Effector CD8-positive, alpha-beta T cell (primary cell): ENCODE results near the gene NARS2.
"Not testable (repeated sequence)": the region's sequence is repeated elsewhere in the genome, so short reads cannot be mapped to it uniquely, and the experiment has no call there.

ENCODE experiments used
- DNase-seq: peaks from one replicate; lab custom pipeline; 2025; lab: John Stamatoyannopoulos, UW

The NARS2 gene

DNA sequence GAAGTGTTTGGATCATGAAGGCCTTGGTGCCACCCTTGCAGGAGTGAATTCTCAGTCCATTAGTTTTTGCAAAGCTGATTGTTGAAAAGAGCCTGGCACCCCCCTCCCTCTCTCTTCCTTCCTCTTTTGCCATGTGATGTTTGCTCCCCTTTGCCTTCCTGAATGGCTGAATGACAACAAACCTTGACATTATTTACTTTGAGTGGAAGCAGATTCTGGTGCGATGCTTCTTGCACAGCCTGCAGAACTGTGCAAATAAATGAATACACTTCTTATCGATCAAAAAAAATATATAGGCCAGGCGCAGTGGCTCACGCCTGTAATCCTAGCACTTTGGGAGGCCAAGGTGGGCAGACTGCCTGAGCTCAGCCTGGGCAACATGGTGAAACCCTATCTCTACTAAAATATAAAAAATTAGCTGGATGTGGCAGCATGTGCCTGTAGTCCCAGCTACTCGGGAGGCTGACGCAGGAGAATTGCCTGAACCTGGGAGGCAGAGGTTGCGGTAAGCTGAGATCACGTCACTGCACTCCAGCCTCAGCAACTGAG lies 2.0 kb upstream of the NARS2 start:
- no peak for DNase-seq

DNA sequence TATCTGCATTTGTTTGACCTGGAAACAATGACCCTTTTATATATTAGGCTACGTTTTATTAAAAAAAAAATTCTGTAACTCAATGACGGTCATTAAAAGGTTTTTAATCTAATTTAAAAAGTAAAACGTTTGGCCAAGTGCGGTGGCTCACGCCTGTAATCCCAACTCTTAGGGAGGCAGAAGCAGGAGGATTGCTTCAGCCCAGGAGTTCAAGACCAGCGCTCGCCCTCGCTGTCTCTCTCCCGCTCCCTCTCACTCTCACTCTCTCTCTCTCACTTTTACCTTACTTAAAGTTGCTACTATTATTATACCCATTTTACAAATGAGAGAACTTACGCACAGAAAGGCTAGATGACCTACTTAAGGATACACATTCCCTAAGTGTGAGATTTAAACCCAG lies 814 bp upstream of the NARS2 start:
- DNase-seq = no peak

DNA sequence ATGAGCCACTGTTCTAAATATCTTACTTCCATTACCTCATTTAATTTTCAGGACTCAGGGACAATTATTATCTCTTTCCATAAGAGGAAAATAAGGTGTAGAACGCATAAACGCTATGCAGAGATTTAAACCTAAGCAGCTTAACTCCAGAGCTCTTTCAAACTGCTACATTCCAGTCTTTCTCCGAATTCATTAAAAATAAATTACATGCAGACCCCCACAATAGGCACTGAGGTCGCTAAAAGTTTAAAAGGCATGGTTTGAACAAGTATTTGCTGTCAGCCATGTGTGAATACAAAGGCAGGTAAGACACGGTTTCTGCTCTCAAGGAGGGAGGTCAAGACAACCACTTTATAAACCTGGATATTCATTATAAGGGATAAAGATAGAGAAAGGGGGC lies 983 bp downstream of the NARS2 start:
- DNase-seq = no peak

DNA sequence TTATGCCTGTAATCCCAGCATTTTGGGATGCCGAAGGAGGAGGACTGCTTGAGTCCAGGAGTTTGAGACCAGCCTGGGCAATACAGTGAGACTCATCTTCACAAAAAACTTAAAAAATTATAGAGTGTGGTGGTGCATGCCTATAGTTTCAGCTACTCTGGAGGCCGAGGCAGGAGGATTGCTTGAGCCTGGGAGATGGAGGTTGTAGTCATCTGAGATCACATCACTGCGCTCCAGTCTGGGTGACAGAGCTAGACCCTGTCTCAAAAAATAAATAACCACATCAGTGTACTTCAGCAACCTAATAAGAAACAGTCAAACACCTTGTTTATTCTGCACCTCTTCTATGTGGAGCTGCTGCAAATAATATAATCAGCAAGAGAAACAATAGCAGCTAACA lies 1.4 kb downstream of the NARS2 start:
- DNase-seq = no peak

DNA sequence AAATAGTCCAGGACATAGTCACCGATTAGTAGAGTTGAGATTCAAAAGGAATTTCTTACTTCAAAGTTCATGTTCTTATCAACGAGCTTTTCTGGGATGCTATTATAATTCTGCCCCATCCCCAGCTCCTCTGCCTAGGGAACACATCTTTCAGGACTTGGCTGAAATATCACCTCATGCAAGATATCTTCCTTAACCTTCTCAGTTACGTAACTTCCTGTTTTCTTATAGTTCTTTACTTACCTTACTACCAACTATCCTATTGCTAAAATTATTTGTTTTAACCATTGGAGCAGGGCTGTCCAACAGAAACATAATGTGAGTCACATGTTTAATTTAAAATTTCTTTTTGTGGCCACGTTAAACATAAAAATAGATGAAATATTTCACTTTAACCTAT lies 2.3 kb downstream of the NARS2 start:
- DNase-seq = no peak

DNA sequence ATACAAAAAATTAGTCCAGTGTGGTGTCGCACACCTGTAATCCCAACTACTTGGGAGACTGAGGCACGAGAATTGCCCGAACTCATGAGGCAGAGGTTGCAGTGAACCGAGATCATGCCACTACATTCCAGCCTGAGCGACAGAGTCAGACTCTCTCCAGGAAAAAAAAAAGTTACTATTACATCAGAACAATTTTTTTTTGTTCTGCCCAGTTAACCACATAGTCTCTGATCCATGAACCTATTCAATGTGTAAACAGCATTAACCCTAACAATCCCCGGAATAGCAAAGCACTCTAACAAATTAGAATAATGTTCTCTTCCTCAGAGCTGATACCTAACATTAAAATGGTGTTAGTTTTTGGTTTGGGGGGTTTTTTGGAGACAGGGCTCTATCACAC lies 4.6 kb downstream of the NARS2 start:
- no peak for DNase-seq

DNA sequence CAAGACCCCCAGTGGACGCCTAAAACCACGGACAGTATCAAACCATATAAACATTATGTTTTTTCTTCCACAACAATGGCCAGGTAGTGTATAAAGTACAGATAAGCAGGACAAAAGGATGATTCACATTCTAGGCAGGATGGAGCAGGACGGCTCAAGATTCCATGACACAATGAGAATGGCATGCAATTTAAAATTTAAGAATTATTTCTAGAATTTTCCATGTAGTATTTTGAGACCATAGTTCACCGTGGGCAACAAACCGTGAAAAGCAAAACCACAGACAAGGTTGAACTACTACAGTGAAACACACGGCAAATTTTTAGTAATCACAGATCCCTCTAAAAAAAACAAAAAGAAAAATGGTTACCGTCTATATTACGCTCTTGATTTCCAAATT lies 7.5 kb downstream of the NARS2 start:
- DNase-seq = no peak

DNA sequence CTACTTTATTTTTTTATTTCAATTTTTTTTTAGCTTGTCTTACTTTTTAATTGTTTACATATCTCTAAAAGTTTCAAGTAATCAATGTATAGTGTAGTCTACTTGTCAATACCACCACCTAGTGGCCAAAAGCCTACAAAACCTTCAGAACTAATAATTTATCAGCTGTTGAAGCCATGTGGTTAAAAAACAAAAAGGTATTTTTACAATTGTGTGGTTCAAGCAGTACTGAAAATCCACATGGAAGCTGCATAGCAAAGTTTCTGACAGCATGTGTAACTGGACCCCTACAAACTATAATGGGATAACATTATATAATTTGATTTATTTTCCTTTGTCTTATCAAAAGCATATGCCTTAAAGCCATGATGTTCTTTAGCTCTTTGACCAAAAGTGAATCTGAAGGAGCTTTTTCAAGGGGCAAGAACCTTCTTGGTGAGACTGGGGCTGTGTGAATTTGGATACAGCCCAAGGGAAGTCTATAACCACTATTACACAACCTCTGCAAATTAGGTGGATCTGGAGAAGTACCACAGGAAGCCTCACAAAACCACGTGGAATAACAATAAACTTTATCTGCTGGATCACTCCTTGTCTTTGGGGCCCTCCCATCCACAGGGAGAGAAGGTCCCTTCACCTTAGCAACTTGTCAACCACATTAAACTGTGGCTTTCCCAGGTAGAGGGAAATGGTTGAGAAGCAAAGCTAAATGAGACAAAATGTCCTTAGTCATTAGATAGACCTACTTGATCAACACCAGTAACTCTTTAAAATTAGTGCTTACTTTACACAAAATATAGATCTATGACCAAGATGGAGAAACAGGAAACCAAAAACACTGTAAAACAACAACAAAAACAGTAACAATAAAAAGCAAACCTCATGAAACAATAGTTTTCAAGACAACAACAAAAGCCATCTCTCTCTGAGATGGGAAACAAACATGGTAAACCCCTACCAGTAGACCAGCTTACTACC lies 9.9 kb downstream of the NARS2 start:
- no peak for DNase-seq

DNA sequence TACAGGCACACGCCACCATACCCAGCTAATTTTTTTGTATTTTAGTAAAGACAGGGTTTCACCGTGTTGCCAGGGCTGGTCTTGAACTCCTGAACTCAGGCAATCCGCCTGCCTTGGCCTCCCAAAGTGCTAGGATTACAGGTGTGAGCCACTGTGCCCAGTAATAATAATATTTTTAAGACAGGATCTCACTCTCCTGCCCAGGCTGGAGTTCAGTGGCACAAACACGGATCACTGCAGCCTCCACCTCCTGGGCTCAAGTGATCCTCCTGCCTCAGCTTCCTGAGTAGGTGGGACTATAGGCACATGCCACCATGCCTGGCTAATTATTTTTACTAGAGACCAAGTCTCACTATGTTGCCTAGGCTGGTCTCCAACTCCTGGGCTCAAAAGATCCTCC lies 10.6 kb downstream of the NARS2 start:
- not testable (repeated sequence) for DNase-seq

DNA sequence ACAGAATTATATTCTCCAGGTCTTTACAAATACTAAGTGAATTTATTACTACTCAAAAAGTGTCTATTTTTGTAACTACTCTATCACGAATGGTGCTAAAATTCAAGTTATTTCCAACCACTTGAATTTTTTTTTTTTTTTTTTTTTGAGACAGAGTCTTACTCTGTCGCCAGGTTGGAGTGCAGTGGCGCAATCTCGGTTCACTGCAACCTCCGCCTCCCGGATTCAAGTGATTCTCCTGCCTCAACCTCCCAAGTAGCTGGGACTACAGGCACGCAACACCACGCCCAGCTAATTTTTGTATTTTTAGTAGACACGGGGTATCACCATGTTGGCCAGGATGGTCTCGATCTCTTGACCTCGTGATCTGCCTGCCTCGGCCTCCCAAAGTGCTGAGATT lies 11.6 kb downstream of the NARS2 start:
- DNase-seq = not testable (repeated sequence)

DNA sequence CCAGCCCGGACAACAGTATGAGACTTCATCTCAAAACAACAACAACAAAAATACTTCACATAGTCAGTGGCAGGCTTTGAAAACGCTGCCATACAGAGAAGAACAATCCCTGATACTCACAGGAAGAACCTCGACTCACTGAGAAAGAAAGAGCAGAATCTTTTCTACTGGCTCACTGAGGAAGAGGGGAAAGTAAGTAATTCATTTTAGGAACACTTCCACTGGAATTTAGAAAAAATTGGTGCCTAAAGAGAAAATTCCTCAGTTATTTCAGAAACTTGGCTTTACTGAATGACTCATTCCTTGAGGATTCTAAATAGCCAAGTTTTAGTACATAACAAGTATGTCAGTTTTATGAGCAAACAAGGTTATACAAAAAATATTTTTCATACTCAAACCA lies 12.3 kb downstream of the NARS2 start:
- no peak for DNase-seq

DNA sequence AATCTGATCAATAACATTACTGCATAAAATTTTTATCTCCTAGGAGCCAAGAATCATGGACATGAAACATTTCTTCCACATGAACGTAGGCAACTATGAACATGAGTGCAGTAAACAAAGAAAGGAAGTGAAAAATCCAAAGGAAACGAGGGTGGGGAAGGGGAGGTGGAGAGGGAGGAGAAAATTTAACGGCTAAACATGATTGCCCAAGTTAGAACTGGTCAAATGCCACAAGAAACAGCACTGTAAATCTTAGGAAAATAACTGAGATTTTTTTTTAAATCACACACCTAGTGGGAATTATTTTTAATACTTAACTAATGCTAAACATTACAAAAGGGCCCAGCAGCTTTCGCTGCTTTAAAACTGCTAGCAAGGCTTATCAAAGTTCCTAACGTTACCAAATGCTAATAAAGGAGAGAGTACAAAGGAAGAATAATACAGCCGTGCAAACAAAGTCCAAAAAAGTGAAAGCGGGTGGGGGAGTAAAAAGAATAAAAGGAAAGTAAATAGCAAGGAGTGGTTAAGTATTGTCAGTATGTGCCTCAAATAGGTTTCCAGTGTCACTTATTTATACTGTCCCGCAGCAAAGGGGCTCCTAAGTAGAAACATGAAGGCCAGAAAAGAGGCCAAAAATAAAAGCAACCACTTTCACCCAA lies 13.7 kb downstream of the NARS2 start:
- DNase-seq = no peak

DNA sequence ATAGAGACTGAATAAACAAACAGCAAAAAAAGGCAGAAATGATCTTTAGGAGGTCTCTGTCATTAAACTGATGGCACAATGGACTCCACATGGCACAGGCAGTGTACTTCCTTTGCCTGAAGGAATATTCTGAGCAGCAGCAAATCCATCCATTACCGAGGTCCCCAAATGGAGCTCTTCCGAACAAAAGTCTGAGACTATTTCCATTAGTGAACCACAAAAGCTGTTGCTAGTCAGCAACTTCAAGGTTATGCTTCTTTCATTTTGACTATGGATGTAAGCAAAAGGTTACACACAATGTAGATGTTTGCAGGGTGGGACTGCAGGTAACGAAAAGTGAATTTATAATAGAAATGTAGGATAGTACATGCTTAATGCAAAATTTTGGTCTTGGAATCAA lies 14.5 kb downstream of the NARS2 start:
- DNase-seq = no peak

DNA sequence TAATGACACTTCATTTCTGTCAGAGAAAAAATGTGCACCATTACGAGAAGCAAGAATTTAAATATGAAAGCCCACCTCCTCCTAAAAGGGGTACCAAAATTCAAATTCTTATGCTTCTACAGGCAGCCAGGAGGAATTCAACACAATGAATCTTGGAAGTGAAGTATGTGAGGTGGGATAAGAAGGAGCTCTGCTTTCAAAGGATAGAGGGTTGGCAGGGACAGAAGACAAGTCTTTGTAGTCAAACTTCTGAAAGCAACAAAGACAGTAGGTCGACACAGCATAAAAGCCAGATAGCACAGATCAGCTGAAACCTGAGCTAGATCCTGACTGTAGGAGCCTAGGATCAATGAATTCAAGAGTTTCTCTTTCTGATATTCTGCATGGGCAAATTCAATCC lies 17.4 kb downstream of the NARS2 start:
- no peak for DNase-seq

DNA sequence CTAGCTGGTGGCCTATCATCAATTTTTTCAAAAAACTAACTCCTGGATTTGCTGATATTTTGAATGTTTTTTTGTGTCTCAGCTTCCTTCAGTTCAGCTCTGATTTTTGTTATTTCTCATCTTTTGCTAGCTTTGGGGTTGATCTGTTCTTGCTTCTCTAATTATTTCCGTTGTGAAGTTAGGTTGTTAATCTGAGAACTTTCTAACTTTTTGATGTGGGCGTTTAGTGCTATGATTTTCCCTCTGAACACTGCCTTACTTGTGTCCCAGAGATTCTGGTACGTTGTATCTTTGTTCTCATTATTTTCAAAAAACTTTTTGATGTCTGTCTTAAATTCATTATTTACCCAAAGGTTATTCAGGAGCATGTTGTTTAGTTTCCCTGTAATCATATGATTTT lies 19.1 kb downstream of the NARS2 start:
- DNase-seq = no peak

DNA sequence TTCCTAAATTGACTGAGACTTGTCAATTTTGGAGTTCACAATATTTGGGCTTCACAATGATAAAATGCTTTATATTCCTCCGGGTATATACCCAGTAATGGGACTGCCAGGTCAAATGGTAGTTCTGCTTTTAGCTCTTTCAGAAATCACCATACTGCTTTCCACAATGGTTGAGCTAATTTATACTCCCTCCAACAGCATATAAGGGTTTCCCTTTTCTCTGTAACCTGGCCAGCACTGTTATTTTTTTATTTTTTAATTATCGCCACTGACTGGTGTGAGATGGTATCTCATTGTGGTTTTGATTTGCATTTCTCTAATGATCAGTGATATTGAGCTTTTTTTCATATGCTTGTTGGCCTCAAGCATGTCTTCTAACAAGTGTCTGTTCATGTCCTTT lies 21.8 kb downstream of the NARS2 start:
- DNase-seq = no peak

DNA sequence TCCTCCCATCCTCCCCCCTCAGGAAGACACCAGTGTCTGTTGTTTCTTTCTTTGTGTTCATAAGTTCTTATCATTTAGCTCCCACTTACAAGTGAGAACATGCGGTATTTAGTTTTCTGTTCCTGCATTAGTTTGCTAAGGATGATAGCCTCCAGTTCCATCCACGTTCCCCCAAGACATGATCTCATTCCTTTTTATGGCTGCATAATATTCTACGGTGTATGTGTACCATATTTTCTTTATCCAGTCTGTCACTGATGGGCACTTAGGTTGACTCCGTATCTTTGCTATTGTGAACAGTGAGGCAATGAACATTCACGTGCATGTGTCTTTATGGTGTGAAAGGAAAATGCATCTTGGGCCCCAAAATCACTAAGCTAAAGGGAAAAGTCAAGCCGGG lies 22.5 kb downstream of the NARS2 start:
- DNase-seq = not testable (repeated sequence)

DNA sequence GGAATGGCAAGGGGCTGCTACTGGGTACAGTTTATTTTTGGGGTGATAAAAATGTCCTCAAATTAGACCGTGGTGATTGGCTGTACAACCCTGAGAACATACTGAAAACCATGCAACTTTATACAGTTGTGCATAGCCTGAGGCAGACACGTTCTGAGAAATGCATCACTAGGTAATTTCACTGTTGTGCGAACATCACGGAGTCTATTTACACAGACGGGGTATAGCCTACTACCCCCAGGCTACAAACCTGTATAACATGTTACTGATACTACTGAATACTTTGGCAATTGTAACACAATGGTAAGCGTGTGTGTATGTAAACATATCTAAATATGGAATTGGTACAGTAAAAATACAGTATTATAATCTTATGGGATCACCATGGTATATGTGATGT lies 23.6 kb downstream of the NARS2 start:
- DNase-seq = no peak

DNA sequence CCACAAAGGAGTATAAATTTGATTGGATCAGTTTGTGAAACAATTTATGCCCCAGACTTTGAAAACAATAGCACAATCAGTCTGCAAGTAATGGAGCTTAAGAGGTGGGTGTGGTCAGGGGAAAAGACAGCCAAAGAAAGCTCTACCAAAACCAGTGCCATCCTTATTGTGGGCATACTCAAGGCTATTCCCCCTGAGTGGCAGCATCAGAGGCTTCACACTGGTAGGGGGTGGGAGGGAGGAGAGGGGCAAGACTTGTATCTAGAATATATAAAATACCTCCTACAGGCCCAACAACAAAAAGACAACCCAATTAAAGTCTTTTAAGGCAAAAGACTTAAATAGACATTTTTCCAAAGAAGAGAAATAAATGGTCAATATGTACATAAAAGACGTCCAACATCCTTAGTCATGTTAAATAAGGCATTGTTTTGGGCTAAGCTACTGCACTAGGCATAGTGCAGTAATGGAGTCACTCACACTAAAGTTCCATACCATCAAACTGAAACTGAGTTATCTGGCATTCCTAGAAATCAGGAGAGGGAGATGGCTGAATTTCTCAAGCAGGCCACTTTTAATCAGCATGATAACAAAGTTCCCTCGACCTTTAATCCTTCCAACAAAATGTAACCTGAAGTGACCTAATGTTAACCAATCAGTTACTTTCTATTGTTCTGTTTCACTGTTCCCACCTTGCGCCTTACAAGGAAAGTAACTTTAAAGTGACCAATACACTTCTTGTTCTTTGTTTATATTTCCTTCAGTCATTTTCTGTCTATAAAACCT lies 24.8 kb downstream of the NARS2 start:
- no peak for DNase-seq

DNA sequence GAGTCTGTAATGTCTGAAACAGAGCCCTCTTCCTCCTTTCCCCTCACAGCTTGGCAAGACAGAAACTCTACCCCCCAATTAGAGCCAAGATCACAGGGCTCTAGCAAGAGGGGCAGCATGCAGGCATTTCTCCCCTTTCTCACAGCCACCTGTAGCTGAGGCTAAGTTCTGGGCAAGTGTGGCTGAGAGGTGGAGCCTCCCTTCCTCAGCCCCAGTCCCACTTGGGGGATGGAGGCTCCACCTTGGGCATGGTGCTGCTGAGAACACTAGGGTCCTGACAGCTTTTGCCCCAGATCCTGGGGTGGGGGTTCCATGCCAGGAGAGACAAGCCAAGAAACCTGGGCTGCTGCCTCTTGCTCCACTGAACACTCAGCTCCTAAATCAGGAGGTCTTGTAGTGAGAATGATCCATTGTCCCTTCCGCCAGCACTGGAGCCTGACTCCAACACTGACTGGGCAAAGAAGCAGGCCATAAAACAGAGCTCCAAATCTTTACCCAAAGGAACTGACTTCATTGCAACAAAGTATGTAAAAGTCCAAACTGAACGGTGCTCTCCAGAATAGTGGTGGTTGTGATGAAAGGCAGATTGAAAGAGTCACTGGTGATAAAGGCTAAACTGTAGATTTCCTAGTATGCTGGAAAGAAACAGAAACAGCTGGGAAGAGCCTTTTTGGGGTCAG lies 25.6 kb downstream of the NARS2 start:
- DNase-seq = no peak

DNA sequence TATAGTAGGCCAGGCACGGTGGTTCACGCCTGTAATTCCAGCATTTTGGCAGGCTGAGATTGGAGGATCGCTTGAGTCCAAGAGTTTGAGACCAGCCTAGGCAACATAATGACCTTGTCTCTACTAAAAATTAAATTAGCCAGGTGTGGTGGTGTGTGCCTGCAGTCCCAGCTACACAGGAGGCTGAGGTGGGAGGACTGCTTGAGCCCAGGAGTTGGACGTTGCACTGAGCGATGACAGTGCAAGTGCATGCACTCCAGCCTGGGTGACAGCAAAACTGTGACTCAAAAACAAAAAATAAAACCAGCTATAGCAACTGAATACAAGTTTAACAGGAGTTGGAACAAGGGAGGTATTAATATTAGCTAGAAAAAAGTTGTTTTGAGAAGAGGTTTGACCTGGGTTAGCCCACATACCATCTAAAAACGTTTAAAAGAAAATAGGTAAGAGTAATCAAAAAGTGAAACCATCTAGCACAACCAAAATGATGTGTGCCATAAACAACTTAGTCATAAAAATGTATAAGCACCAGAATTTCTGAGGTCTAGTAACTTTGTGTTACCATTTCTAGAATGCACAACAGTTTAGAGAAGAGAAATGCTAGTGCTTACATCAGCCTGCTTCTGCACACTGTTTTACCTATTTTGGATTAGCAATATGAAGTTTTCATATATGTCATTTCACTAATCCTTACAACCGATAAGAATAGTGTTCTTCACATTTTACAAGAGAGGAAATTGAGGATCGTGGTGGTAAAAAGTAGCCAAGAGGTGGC lies 26.5 kb downstream of the NARS2 start:
- DNase-seq = no peak
